ENCODE data around the gene SNRPD2.
A peak's percentile ranks its signal among the peaks of the same experiment; 100 is the strongest.
"Not testable (repeated sequence)": the region's sequence is repeated elsewhere in the genome, so short reads cannot be mapped to it uniquely, and the experiment has no call there.

The SNRPD2 gene

DNA sequence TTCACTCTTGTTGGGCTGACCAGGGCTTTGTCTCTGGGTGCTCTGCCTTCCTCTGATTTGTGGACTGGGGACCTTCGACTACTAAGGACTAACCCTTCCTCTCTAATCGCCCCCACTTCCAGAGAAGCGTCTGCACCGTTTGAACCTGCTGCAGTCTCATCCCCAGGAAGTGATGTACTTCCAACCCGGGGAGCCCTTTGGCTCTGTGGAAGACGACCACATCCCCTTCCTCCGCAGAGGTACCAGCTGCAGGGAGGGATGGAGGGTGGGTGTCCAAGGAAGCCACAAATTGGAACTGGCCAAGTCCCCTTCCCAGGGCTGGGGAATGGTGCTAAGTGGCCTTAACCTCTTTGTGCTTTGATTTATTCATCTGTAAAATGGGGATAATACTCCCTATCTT lies 9.9 kb upstream of the SNRPD2 start:
- DNase-seq = no peak

DNA sequence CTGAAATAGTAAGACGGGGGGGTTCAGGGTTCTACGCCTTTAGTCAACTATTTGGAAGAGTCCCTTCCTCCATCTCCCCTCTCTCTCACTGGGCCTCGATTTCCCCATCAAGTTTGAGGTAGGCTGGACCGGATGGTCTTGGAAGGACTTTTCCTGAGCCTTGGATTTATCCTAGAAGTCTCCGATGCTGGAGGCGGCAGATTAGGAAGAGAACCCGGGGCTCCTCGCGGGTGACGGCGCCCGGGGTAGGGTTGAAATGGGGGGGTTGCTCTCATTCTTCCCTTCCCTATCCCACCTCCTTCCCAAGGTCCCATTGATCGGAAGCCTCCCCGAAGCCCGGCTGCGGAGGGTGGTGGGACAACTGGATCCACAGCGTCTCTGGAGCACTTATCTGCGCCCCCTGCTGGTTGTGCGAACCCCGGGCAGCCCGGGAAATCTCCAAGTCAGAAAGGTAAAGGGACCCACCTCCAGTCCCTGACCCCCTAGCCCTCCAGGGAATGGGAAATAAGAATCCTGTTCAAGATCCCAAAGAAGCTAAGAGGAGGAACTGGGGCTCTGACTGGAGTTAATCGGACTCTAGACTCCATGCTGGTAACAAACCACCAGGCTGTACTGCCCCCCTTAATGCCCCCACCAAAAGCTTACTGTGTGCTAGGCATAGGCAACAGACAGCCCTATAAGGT lies 1.5 kb upstream of the SNRPD2 start:
- DNase-seq = no peak

DNA sequence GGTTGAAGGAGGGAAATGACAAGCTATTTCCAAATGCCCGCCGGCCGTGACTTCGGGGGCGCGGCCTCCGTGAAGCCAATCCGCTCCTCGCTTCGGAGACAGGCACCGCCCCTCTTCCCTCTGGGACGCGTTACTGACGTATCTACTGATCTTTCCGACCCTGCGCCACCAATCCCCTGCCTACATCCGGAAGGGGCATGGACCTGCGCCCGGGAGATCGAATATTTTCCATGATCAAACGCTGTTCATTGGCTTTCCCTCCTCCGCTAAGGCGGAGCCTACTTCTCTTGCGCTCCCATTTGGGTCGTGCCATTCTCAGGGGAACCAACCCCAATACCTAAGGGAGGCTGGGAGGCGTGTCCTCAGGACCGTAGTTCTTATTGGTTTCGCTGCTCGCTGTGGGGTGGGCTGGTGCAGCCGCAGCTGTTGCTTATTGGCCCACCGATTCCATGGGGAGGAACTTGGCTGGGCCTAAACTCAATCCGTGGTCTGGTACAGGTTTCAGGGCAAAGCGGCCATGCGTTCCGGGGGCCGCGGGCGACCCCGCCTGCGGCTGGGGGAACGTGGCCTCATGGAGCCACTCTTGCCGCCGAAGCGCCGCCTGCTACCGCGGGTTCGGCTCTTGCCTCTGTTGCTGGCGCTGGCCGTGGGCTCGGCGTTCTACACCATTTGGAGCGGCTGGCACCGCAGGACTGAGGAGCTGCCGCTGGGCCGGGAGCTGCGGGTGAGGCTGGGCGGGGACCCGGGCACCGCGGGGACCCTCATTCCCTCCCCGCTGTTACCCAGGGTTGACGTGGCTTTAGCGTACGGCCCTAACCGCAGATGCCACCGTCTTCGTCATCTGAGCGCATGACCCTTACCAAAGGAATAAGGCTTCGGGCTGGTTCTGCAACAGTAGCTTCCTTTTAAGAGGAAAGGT lies 693 bp upstream of the SNRPD2 start, which contains the start of gene QPCTL:
Gene QPCTL (plus strand): TSS at position 480 of the 919 bp plus-strand sequence. CDS start 38 bp downstream, at position 518.
- peak; percentile 97 for DNase-seq

GRCh38 chr19:45687599-45687998 lies 4.2 kb downstream of the SNRPD2 start:
- no peak for DNase-seq

DNA sequence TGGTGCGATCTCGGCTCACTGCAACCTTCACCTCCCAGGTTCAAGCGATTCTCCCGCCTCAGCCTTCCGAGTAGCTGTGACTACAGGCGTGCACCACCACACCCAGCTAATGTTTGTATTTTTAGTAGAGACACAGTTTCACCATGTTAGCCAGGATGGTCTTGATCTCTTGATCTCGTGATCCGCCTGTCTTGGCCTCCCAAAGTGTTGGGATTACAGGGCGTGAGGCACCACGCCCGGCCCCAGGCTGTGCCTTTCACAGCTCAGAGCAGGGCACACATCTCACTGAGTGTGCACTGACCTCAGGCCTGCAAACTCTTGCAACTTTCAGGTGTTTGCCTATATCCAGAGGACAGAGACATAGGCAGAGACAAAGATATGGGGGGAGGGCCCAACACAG lies 6.7 kb downstream of the SNRPD2 start:
- not testable (repeated sequence) for DNase-seq

GRCh38 chr19:45682908-45683307 lies 8.8 kb downstream of the SNRPD2 start:
- DNase-seq = no peak

- no peak for DNase-seq
These were observed 9.6 kb downstream of the SNRPD2 start for GRCh38 chr19:45682117-45682516.

DNA sequence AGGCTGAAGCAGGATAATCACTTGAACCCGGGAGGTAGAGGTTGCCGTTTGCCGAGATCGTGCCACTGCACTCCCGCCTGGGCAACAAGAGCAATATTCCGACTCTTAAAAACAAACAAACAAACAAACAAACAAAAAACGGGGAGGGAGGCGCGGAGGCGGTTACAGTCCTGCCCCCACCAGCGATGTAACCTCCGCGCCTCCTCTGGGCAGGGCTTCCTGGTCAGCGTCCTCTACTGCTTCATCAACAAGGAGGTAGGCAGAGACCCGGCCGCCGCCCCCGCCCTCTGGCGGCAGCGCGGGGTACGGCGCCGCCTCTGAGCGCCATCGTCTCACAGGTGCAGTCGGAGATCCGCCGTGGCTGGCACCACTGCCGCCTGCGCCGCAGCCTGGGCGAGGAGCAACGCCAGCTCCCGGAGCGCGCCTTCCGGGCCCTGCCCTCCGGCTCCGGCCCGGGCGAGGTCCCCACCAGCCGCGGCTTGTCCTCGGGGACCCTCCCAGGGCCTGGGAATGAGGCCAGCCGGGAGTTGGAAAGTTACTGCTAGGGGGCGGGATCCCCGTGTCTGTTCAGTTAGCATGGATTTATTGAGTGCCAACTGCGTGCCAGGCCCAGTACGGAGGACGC lies 10.2 kb downstream of the SNRPD2 start:
- peak; percentile 43 for DNase-seq

DNA sequence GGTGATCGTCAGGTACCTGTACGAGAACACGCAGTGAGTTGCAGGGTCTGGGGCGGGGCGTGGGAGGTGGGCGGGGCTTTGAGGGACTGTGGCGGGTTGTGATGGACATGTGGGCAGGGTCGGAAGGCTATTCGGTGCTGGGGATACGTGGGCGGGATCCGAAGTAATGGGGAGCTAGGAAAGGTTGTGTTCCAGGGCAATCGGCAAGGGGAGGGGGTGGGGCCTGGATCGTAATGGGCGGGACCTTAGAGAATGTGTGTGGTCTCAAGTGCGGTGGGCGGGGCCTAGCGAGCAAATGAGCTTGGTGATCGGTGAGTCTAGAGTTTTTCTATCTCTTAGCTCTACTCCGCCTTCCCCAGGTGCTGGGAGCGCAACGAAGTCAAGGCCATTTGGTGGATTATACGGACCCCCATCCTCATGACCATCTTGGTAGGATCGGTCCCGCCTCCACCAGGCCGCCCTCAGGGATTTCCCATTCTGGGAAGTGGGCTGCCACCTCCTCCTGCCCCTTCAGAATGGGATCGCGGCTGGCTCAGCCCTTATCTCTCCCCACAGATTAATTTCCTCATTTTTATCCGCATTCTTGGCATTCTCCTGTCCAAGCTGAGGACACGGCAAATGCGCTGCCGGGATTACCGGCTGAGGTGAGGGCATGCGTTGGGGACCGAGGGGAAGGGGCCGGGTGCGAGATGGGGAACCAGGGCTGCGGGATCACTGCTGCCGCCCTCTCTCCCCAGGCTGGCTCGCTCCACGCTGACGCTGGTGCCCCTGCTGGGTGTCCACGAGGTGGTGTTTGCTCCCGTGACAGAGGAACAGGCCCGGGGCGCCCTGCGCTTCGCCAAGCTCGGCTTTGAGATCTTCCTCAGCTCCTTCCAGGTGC lies 14.2 kb downstream of the SNRPD2 start:
- DNase-seq = peak; percentile 38

- DNase-seq = no peak
These were observed 14.9 kb downstream of the SNRPD2 start for GRCh38 chr19:45676851-45677263.

DNA sequence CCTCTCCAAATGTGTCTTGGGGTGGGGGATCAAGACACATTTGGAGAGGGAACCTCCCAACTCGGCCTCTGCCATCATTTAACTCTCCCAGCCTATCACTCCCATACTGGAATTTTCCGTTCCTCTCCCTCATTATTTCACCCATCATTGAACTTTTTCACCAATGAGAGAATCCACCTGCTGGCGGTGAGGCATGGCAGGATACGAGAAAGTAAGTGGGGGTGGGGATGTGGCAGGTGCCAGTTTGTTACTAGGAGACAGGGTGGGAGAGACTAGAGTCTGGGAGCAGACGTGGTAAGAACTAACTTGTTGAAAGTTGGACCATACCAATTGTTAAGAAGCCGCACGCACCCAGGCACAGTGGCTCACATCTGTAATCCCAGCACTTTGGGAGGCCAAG lies 16.8 kb downstream of the SNRPD2 start:
- no peak for DNase-seq

DNA sequence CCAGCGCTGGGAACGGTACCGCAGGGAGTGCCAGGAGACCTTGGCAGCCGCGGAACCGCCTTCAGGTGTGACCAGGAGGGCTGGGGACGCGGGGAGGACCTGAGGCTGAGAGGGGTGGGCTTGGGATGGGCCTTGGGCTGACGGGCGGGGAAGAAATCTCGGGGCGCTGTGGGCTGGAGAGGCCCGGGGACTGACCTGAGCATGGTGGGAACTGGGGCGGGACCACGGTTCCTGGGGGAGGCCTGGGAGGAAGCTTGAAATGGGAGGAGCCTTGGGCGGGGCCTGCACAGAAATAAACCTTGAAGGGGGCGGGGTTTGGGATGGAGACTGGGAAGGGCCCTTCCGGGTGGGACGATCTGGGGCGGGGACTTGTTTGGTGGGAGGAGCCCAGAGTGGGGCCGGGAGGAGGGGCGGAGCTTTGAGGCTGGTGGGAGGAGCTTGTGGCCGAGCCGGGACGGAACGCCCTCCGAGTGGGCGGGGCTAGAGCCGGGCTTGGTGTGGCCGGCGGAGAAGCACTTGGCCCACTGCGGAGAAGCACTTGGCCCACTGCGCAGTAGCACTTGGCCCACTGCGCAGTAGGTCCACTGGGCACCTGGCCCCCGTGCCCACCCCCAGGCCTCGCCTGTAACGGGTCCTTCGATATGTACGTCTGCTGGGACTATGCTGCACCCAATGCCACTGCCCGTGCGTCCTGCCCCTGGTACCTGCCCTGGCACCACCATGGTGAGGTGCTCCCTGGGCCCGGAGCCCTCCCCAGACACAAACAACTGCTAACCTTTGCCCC lies 20.9 kb downstream of the SNRPD2 start:
- no peak for DNase-seq

DNA sequence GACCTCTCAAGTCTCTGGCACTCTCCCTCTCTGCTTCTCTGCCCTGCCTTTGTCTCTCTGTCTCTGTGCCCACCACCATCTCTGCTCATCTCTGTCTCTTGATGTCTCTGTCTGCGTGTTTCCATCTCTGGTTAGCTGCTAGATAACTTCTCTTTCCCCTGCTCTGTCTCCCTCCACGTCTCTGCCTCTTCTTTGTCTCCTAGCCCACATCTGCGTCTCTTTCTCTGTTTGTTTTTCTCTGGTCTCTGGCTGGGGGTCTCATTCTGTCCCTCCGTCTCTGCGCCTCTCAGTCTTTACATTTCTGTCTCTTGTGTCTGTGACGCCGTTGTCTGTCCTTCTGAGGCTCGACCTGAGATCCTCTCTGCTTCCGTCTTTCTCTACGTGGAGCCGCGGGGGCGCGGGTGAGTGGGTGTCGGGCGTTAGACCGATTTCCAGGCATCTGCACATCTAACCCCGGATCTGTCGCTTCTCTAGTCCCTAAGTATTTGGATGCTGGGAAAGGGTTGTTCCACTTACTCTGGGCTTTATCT lies 23.3 kb downstream of the SNRPD2 start:
- no peak for DNase-seq

GRCh38 chr19:45667620-45668341 lies 24.0 kb downstream of the SNRPD2 start, which contains the start of gene GIPR:
Gene GIPR (plus strand): TSS chr19:45668221. CDS start chr19:45669521, 1,300 bp downstream.
- DNase-seq = no peak

GRCh38 chr19:45664575-45664974 lies 27.2 kb downstream of the SNRPD2 start:
- DNase-seq = no peak

GRCh38 chr19:45663800-45664199 lies 28.0 kb downstream of the SNRPD2 start:
- no peak for DNase-seq

- no peak for DNase-seq
These were observed 31.1 kb downstream of the SNRPD2 start for GRCh38 chr19:45660636-45661035.

DNA sequence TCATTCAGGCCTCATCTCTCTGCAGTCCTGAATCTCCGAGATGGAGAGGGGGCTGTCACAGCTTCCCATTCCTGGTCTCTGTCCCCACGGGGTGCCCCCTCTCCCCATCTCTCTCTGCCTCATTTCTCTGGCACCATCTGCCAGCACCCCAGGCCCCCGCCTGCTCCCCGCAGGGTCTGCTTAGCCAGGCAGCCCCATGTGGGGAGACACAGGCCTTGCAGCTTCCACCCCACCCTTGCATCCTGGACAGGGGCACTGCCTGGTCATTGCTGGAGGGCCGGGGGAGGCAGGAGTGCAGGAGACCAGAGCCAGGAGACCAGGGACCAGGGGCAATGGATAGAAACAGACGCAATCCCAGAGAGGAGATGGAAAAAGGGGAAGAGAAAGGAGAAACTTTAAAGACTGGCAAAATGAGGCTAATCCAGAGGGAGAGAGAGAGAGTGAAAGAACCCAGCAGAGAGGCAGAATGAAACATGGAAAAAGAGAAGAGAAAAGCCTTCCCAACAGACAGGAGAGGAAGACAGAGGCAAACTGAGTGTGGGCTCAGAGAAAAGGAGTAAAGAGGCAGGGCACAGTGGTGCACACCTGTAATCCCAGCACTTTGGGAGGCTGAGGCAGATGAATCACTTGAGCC lies 32.5 kb downstream of the SNRPD2 start:
- DNase-seq = no peak

- DNase-seq = no peak
These were observed 34.1 kb downstream of the SNRPD2 start for GRCh38 chr19:45657520-45658167.

DNA sequence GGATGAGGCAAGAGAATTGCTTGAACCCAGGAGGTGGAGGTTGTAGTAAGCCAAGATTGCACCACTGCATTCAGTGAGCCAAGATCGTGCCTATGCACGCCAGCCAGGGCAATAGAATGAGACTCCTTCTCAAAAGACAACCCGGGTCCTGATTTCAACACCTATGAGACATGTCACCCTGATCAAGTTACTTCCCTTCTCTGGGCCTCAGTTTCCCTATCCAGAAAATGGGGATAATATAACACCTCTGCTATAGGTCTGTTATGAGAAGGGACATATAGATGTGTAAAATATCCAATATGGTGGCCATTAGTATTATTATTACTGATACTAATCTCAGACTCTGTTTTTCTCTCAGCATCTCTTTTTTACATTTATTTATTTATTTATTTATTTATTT lies 36.7 kb downstream of the SNRPD2 start:
- no peak for DNase-seq

All from NCI-H1436 treated with DMSO at 0.1 percent for 48 hours (cell line).